Measurements from ENCODE around the gene CZIB. TPM values are rescaled to one million over a fixed set of nuclear protein-coding genes. Genes with fewer than 3 reads are reported as not detected.

Gene CZIB
- total and polyA plus RNA-seq, 2 of the 13 experiments (the other 11 are each of a cell fraction or from before 2014, with no cell fraction given) = 49.2 to 67.0 TPM

GRCh38 chr1:53238197-53239155 is 18.0 kb upstream of the CZIB start, which contains the start of gene MAGOH (continued):
- TF ChIP-seq MNT (IDR thresholded peaks at IDR 0.05) (peak; percentile 62), ZBTB3 (CRISPR knock-in tag; IDR thresholded peaks at IDR 0.05; ENCODE audit: borderline replicate concordance, low read depth) (no peak), ZEB1 (IDR thresholded peaks at IDR 0.05; ENCODE audit: insufficient replicate concordance, low read depth) (peak; percentile 26), ZNF12 (CRISPR knock-in tag; IDR thresholded peaks at IDR 0.05) (peak; percentile 71), PBX3 (CRISPR knock-in tag; IDR thresholded peaks at IDR 0.05; ENCODE audit: borderline replicate concordance) (no peak), SP2 (CRISPR knock-in tag; IDR thresholded peaks at IDR 0.05) (peak; percentile 68), ZNF772 (CRISPR knock-in tag; IDR thresholded peaks at IDR 0.05) (peak; percentile 73), ZNF746 (CRISPR knock-in tag; IDR thresholded peaks at IDR 0.05) (peak; percentile 64; the same call in 1 of the 2 replicates), ZNF225 (CRISPR knock-in tag; IDR thresholded peaks at IDR 0.05) (no peak), YY1 (IDR thresholded peaks at IDR 0.05; ENCODE audit: insufficient read depth, insufficient replicate concordance, low read depth, low read length) (peak; percentile 65), ZNF367 (CRISPR knock-in tag; IDR thresholded peaks at IDR 0.05; ENCODE audit: borderline replicate concordance) (0 out of 2 replicates have a peak, but pooled peaks have one; percentile 55), HBP1 (CRISPR knock-in tag; IDR thresholded peaks at IDR 0.05; ENCODE audit: low read depth) (peak; percentile 72; the same call in 1 of the 2 replicates), ZNF543 (CRISPR knock-in tag; IDR thresholded peaks at IDR 0.05) (peak; percentile 96), U2AF1 (optimal IDR thresholded peaks at IDR 0.05; ENCODE audit: low read depth, low read length) (peak; percentile 88), FOXJ3 (CRISPR knock-in tag; IDR thresholded peaks at IDR 0.05; ENCODE audit: borderline replicate concordance) (peak; percentile 75; the same call in 1 of the 2 replicates), POLR2AphosphoS2 (IDR thresholded peaks at IDR 0.05; ENCODE audit: low read depth, low read length) (0 out of 2 replicates have a peak, but pooled peaks have one; percentile 67)
- TF ChIP-seq, protein P1, sequence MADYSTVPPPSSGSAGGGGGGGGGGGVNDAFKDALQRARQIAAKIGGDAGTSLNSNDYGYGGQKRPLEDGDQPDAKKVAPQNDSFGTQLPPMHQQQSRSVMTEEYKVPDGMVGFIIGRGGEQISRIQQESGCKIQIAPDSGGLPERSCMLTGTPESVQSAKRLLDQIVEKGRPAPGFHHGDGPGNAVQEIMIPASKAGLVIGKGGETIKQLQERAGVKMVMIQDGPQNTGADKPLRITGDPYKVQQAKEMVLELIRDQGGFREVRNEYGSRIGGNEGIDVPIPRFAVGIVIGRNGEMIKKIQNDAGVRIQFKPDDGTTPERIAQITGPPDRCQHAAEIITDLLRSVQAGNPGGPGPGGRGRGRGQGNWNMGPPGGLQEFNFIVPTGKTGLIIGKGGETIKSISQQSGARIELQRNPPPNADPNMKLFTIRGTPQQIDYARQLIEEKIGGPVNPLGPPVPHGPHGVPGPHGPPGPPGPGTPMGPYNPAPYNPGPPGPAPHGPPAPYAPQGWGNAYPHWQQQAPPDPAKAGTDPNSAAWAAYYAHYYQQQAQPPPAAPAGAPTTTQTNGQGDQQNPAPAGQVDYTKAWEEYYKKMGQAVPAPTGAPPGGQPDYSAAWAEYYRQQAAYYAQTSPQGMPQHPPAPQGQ (CRISPR knock-in tag; IDR thresholded peaks at IDR 0.05; ENCODE audit: borderline replicate concordance) = no peak
- TF ChIP-seq, protein P2, sequence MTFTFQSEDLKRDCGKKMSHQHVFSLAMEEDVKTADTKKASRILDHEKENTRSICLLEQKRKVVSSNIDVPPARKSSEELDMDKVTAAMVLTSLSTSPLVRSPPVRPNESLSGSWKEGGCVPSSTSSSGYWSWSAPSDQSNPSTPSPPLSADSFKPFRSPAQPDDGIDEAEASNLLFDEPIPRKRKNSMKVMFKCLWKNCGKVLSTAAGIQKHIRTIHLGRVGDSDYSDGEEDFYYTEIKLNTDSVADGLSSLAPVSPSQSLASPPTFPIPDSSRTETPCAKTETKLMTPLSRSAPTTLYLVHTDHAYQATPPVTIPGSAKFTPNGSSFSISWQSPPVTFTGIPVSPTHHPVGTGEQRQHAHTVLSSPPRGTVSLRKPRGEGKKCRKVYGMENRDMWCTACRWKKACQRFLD (CRISPR knock-in tag; IDR thresholded peaks at IDR 0.05; ENCODE audit: borderline replicate concordance) = peak; percentile 52
- TF ChIP-seq, protein P3, sequence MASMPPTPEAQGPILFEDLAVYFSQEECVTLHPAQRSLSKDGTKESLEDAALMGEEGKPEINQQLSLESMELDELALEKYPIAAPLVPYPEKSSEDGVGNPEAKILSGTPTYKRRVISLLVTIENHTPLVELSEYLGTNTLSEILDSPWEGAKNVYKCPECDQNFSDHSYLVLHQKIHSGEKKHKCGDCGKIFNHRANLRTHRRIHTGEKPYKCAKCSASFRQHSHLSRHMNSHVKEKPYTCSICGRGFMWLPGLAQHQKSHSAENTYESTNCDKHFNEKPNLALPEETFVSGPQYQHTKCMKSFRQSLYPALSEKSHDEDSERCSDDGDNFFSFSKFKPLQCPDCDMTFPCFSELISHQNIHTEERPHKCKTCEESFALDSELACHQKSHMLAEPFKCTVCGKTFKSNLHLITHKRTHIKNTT (CRISPR knock-in tag; IDR thresholded peaks at IDR 0.05) = no peak

All from HepG2 (cell line).